ENCODE results near the gene TANC1.

GRCh38 chr2:159088906-159089305 lies 120.5 kb downstream of the TANC1 start:
- no peak for TF ChIP-seq CTCF (IDR thresholded peaks at IDR 0.05)
- TF ChIP-seq POLR2A (IDR thresholded peaks at IDR 0.05) = no peak
